PC-9 (cell line): ENCODE measurements around the gene SYNGAP1. TPM values are rescaled to one million over a fixed set of nuclear protein-coding genes. Genes with fewer than 3 reads are reported as not detected.

Source experiments
- BruUV-seq: library from RNA; stranded (reverse); fragments of 400-500 nt; replicated peaks from 2 replicates; lab custom pipeline; 2021; lab: Mats Ljungman, UMichigan
- CTCF ChIA-PET: fragments of 300-600 bp; sonication (Branson Sonifier 250); formaldehyde crosslinking; loops from one replicate; lab custom pipeline; 2022; ENCODE audit warnings: antibody characterized with exemption; lab: Charles Lee
- POLR2A ChIA-PET: fragments of 300-600 bp; sonication (Branson Sonifier 250); formaldehyde crosslinking; loops from one replicate; lab custom pipeline; 2022; ENCODE audit warnings: antibody characterized with exemption; ENCODE audit not compliant: unreplicated experiment; lab: Charles Lee
- DNase-seq, 2 experiments: peaks; one replicate each; pipeline versions ENCODE4 v3.0.0 to v3.0.0-alpha.2; 2015 to 2022; ENCODE audit warnings: mixed read lengths in 1 of 2
- H2AFZ ChIP-seq: fragments of 200-600 bp; sonication (generic); 2 replicates; pipeline ENCODE4 v1.8.1; 2017; ENCODE audit warnings: antibody characterized with exemption
- H3F3A ChIP-seq: fragments of 200-600 bp; sonication (generic); 2 replicates; pipeline ENCODE4 v1.8.1; 2017; ENCODE audit warnings: antibody characterized with exemption, mild to moderate bottlenecking, low read depth; ENCODE audit not compliant: insufficient read depth
- H3K27ac ChIP-seq: fragments of 200-600 bp; sonication (generic); 2 replicates; pipeline ENCODE4 v1.6.1; 2016; ENCODE audit warnings: mixed run types
- H3K27me3 ChIP-seq: fragments of 200-600 bp; sonication (generic); 2 replicates; pipeline ENCODE4 v1.6.1; 2016; ENCODE audit warnings: low read depth, mixed run types; ENCODE audit not compliant: insufficient read depth
- H3K36me3 ChIP-seq: fragments of 200-600 bp; sonication (generic); 2 replicates; pipeline ENCODE4 v1.6.1; 2016; ENCODE audit warnings: low read depth, mixed run types
- H3K4me1 ChIP-seq: fragments of 200-600 bp; sonication (generic); replicated peaks from 2 replicates; pipeline ENCODE4 v1.6.1; 2016; ENCODE audit warnings: mixed run types; ENCODE audit not compliant: insufficient read depth
- H3K4me2 ChIP-seq: fragments of 200-600 bp; sonication (generic); 2 replicates; pipeline ENCODE4 v1.6.1; 2017; ENCODE audit warnings: mixed run types
- H3K4me3 ChIP-seq: fragments of 200-600 bp; sonication (generic); 2 replicates; pipeline ENCODE4 v1.6.1; 2016; ENCODE audit warnings: mixed run types
- H3K79me2 ChIP-seq: fragments of 200-600 bp; sonication (generic); 2 replicates; pipeline ENCODE4 v1.6.1; 2017; ENCODE audit warnings: low read depth, mixed run types
- H3K9me2 ChIP-seq: fragments of 200-600 bp; sonication (generic); 2 replicates; pipeline ENCODE4 v1.8.1; 2017; ENCODE audit warnings: mild to moderate bottlenecking; ENCODE audit not compliant: insufficient read depth
- H3K9me3 ChIP-seq: fragments of 200-600 bp; sonication (generic); 2 replicates; pipeline ENCODE4 v1.8.1; 2016; ENCODE audit warnings: low read depth; ENCODE audit not compliant: insufficient read depth
- H4K20me1 ChIP-seq: fragments of 200-600 bp; sonication (generic); 2 replicates; pipeline ENCODE4 v1.8.1; 2017; ENCODE audit not compliant: insufficient read depth
- EZH2 ChIP-seq: fragments of 200-600 bp; sonication (generic); IDR thresholded peaks from 2 replicates; pipeline ENCODE4 v1.8.0; 2017; ENCODE audit warnings: antibody characterized with exemption, low read depth
- intact Hi-C: fragments of 100-400 bp; cut with micrococcal nuclease; formaldehyde crosslinking; loops from one replicate; pipeline ENCODE4 v1.10.0; 2022; ENCODE audit not compliant: unreplicated experiment
- total RNA-seq: library from RNA; stranded (reverse); gene quantifications from 2 replicates; pipeline ENCODE4 v1.2.3, GENCODE V29; 2021
- TF ChIP-seq, protein P1 (sequence below): fragments of 200-600 bp; sonication (generic); conservative IDR thresholded peaks from 2 replicates; pipeline ENCODE4 v1.6.1; 2017; ENCODE audit warnings: mixed run types, antibody characterized with exemption, mild to moderate bottlenecking, moderate library complexity

SYNGAP1 gene
- total RNA-seq, 1 experiment from 2014 or later: 17.7 TPM

- H3K4me1 ChIP-seq: peaks cover 9% of the 10 kb centered on the region; the same call in 1 of the 2 replicates
- no peak for DNase-seq
- H3K36me3 ChIP-seq: no peaks in the 10 kb centered on the region
- POLR2A ChIA-PET: no interaction called here
- no peak overlapping the region for H2AFZ ChIP-seq
- H3K79me2 ChIP-seq: no peaks in the 10 kb centered on the region
- H3K9me2 ChIP-seq: no peaks in the 10 kb centered on the region
- no peak overlapping the region for H3K4me2 ChIP-seq
- no peak overlapping the region for H3K27ac ChIP-seq
- CTCF ChIA-PET: no interaction called here
- H3K9me3 ChIP-seq: no peaks in the 10 kb centered on the region
- H4K20me1 ChIP-seq: no peaks in the 10 kb centered on the region
- H3K4me3 ChIP-seq: no peak overlapping the region
- peaks cover 24% of the 10 kb centered on the region for H3F3A ChIP-seq
- TF ChIP-seq, protein P1, sequence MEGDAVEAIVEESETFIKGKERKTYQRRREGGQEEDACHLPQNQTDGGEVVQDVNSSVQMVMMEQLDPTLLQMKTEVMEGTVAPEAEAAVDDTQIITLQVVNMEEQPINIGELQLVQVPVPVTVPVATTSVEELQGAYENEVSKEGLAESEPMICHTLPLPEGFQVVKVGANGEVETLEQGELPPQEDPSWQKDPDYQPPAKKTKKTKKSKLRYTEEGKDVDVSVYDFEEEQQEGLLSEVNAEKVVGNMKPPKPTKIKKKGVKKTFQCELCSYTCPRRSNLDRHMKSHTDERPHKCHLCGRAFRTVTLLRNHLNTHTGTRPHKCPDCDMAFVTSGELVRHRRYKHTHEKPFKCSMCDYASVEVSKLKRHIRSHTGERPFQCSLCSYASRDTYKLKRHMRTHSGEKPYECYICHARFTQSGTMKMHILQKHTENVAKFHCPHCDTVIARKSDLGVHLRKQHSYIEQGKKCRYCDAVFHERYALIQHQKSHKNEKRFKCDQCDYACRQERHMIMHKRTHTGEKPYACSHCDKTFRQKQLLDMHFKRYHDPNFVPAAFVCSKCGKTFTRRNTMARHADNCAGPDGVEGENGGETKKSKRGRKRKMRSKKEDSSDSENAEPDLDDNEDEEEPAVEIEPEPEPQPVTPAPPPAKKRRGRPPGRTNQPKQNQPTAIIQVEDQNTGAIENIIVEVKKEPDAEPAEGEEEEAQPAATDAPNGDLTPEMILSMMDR: no peak
- no peak for TF ChIP-seq EZH2
- no peaks in the 10 kb centered on the region for H3K27me3 ChIP-seq
- intact Hi-C loops: no loop called here
- BruUV-seq: no TSS peak
Observed at GRCh38 chr6:33430334-33430733, 10.5 kb downstream of the SYNGAP1 start.

- intact Hi-C loops: no loop called here
- no peaks in the 10 kb centered on the region for H3K27me3 ChIP-seq
- no peaks in the 10 kb centered on the region for H3K79me2 ChIP-seq
- no peak overlapping the region for H3K4me3 ChIP-seq
- CTCF ChIA-PET: no interaction called here
- no TSS peak for BruUV-seq
- peaks cover 7% of the 10 kb centered on the region; the same call in 1 of the 2 replicates for H3K4me1 ChIP-seq
- no peak for TF ChIP-seq EZH2
- TF ChIP-seq, protein P1: no peak
- H2AFZ ChIP-seq: no peak overlapping the region
- peaks cover 18% of the 10 kb centered on the region; the same call in 1 of the 2 replicates for H3F3A ChIP-seq
- H3K36me3 ChIP-seq: no peaks in the 10 kb centered on the region
- DNase-seq: no peak
- no peaks in the 10 kb centered on the region for H3K9me3 ChIP-seq
- POLR2A ChIA-PET: interaction anchor here (0.5 kb wide), 1 partner anchor 132 kb away, joined by 3 read pairs; the partner anchor contains the start of gene RGL2
- H4K20me1 ChIP-seq: no peaks in the 10 kb centered on the region
- no peaks in the 10 kb centered on the region for H3K9me2 ChIP-seq
- H3K27ac ChIP-seq: no peak overlapping the region
- H3K4me2 ChIP-seq: no peak overlapping the region
Observed at GRCh38 chr6:33430991-33431879, 11.4 kb downstream of the SYNGAP1 start.

- H3K27ac ChIP-seq: no peak overlapping the region
- no peak overlapping the region for H2AFZ ChIP-seq
- peaks cover 17% of the 10 kb centered on the region; the same call in 1 of the 2 replicates for H3F3A ChIP-seq
- no peak overlapping the region for H3K4me3 ChIP-seq
- intact Hi-C loops: no loop called here
- H3K79me2 ChIP-seq: no peaks in the 10 kb centered on the region
- H3K4me2 ChIP-seq: no peak overlapping the region
- DNase-seq: no peak
- TF ChIP-seq, protein P1: no peak
- no peak for TF ChIP-seq EZH2
- CTCF ChIA-PET: no interaction called here
- POLR2A ChIA-PET: no interaction called here
- no peaks in the 10 kb centered on the region for H3K9me3 ChIP-seq
- H4K20me1 ChIP-seq: no peaks in the 10 kb centered on the region
- no peaks in the 10 kb centered on the region for H3K36me3 ChIP-seq
- H3K9me2 ChIP-seq: no peaks in the 10 kb centered on the region
- no TSS peak for BruUV-seq
- no peaks in the 10 kb centered on the region for H3K27me3 ChIP-seq
- peaks cover 6% of the 10 kb centered on the region; the same call in 1 of the 2 replicates for H3K4me1 ChIP-seq
Observed at GRCh38 chr6:33431880-33432541, 12.1 kb downstream of the SYNGAP1 start.
